ENCODE results near the gene ASTN1. TPM values are rescaled to one million over a fixed set of nuclear protein-coding genes. Genes with fewer than 3 reads are reported as not detected.

ASTN1 gene
- total and polyA plus RNA-seq, 9 of the 15 experiments (the other 6 are each of a cell fraction or from before 2014, with no cell fraction given), result 0.05 to 0.22 (median 0.18) TPM

DNA sequence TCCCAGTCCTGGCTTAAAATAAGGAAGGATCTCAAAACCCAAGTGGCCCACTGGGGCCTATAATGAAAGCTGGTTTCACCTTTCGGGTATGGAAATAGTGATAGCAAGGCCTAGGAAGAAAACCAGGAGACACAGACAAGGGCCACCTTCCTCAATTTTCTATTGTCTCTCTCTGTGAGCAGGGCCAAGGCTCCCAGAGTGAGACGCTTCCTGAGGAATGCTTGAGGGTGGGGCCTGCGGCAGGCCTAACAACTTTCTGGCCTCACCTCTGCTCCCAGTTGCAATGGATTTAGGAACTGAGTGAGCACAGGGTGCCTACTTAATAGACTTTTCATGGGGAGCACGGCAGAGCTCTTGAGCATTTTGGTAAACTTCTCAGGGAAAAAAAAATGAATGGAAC, 300.9 kb downstream of the ASTN1 start (continued):
- TF ChIP-seq, protein P1, sequence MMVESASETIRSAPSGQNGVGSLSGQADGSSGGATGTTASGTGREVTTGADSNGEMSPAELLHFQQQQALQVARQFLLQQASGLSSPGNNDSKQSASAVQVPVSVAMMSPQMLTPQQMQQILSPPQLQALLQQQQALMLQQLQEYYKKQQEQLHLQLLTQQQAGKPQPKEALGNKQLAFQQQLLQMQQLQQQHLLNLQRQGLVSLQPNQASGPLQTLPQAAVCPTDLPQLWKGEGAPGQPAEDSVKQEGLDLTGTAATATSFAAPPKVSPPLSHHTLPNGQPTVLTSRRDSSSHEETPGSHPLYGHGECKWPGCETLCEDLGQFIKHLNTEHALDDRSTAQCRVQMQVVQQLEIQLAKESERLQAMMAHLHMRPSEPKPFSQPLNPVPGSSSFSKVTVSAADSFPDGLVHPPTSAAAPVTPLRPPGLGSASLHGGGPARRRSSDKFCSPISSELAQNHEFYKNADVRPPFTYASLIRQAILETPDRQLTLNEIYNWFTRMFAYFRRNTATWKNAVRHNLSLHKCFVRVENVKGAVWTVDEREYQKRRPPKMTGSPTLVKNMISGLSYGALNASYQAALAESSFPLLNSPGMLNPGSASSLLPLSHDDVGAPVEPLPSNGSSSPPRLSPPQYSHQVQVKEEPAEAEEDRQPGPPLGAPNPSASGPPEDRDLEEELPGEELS (CRISPR knock-in tag; IDR thresholded peaks at IDR 0.05; ENCODE audit: borderline replicate concordance), result no peak
- TF ChIP-seq RCOR1 (IDR thresholded peaks at IDR 0.05; ENCODE audit: borderline replicate concordance in 1 of 2, low read depth in 2 of 2, low read length in 2 of 2) (no peak), STAG1 (CRISPR knock-in tag; IDR thresholded peaks at IDR 0.05; ENCODE audit: borderline replicate concordance) (no peak), BRD4 (IDR thresholded peaks at IDR 0.05) (no peak), MTA3 (IDR thresholded peaks at IDR 0.05; ENCODE audit: borderline replicate concordance) (no peak), CEBPG (CRISPR knock-in tag; IDR thresholded peaks at IDR 0.05) (no peak), CEBPG (tag; conservative IDR thresholded peaks at IDR 0.05 in 1 of 2, IDR thresholded peaks at IDR 0.05 in 1 of 2) (no peak), ELF1 (tag; IDR thresholded peaks at IDR 0.05) (no peak), KDM2B (CRISPR knock-in tag; IDR thresholded peaks at IDR 0.05) (no peak), NR3C1 (CRISPR knock-in tag; IDR thresholded peaks at IDR 0.05) (no peak), PRPF4 (IDR thresholded peaks at IDR 0.05; ENCODE audit: insufficient read depth, low read depth, low read length, poor library complexity, severe bottlenecking) (no peak), MIER1 (IDR thresholded peaks at IDR 0.05; ENCODE audit: low read depth) (no peak)

Data from K562 (cell line).